Measurements from ENCODE around the gene ROBO4. TPM values are rescaled to one million over a fixed set of nuclear protein-coding genes. Genes with fewer than 3 reads are reported as not detected.

Gene ROBO4
- total and polyA plus RNA-seq, 9 donors, result 17.8 to 40.7 (median 31.0) TPM

GRCh38 chr11:124865902-124866851 lies 31.5 kb downstream of the ROBO4 start:
- no peaks in the 10 kb centered on the region for H3K36me3 ChIP-seq (ENCODE audit: control insufficient read depth, insufficient read depth, low read length)
- peaks cover 99% of the 10 kb centered on the region for H3K27me3 ChIP-seq (ENCODE audit: control insufficient read depth, insufficient read depth, low read length)
- H3K9me3 ChIP-seq (replicated peaks; ENCODE audit: control insufficient read depth, low read depth, low read length), result no peaks in the 10 kb centered on the region
- peak; percentile 19 for DNase-seq
- peak overlapping the region; percentile 24 for H3K4me3 ChIP-seq (ENCODE audit: low read length)
- H3K4me1 ChIP-seq (ENCODE audit: control insufficient read depth, insufficient read depth, low read length), result peaks cover 42% of the 10 kb centered on the region
- under 1% methylated on average over 41 of the region's 62 CpGs for WGBS (ENCODE audit: insufficient coverage)
- no peak overlapping the region for H3K27ac ChIP-seq (ENCODE audit: low read length)

GRCh38 chr11:124865181-124865901 lies 32.3 kb downstream of the ROBO4 start, which contains the start of gene ROBO3:
Gene ROBO3 (plus strand): TSS chr11:124865432. CDS start chr11:124865578, 146 bp downstream.
- Histone ChIP-seq H3K27me3 (ENCODE audit: control insufficient read depth, insufficient read depth, low read length) (peaks cover 97% of the 10 kb centered on the region), H3K9me3 (replicated peaks; ENCODE audit: control insufficient read depth, low read depth, low read length) (no peaks in the 10 kb centered on the region), H3K4me1 (ENCODE audit: control insufficient read depth, insufficient read depth, low read length) (peaks cover 42% of the 10 kb centered on the region), H3K36me3 (ENCODE audit: control insufficient read depth, insufficient read depth, low read length) (no peaks in the 10 kb centered on the region), H3K4me3 (ENCODE audit: low read length) (peak within 1 kb of the TSS; percentile 24), H3K27ac (ENCODE audit: low read length) (no peak within 1 kb of the TSS)
- no peak for DNase-seq
- WGBS (ENCODE audit: insufficient coverage), result under 1% methylated on average over 34 of the region's 53 CpGs

GRCh38 chr11:124864892-124865180 lies 32.8 kb downstream of the ROBO4 start:
- DNase-seq, result no peak
- no peak overlapping the region for H3K4me3 ChIP-seq (ENCODE audit: low read length)
- H3K27me3 ChIP-seq (ENCODE audit: control insufficient read depth, insufficient read depth, low read length), result peaks cover 94% of the 10 kb centered on the region
- H3K36me3 ChIP-seq (ENCODE audit: control insufficient read depth, insufficient read depth, low read length), result no peaks in the 10 kb centered on the region
- 6% methylated on average over 7 of the region's 9 CpGs for WGBS (ENCODE audit: insufficient coverage)
- peaks cover 42% of the 10 kb centered on the region for H3K4me1 ChIP-seq (ENCODE audit: control insufficient read depth, insufficient read depth, low read length)
- no peak overlapping the region for H3K27ac ChIP-seq (ENCODE audit: low read length)
- no peaks in the 10 kb centered on the region for H3K9me3 ChIP-seq (replicated peaks; ENCODE audit: control insufficient read depth, low read depth, low read length)

- no peak overlapping the region for H3K4me3 ChIP-seq (ENCODE audit: low read length)
- H3K9me3 ChIP-seq (replicated peaks; ENCODE audit: control insufficient read depth, low read depth, low read length), result no peaks in the 10 kb centered on the region
- no peak overlapping the region for H3K27ac ChIP-seq (ENCODE audit: low read length)
- peaks cover 41% of the 10 kb centered on the region for H3K4me1 ChIP-seq (ENCODE audit: control insufficient read depth, insufficient read depth, low read length)
- H3K27me3 ChIP-seq (ENCODE audit: control insufficient read depth, insufficient read depth, low read length), result peaks cover 92% of the 10 kb centered on the region
- no peak for DNase-seq
- 12% methylated on average over 10 of the region's 18 CpGs for WGBS (ENCODE audit: insufficient coverage)
- no peaks in the 10 kb centered on the region for H3K36me3 ChIP-seq (ENCODE audit: control insufficient read depth, insufficient read depth, low read length)
Measured at GRCh38 chr11:124864176-124864891, 33.3 kb downstream of the ROBO4 start.

- WGBS (ENCODE audit: insufficient coverage), result 3% methylated on average over 3 of the region's 9 CpGs
- Histone ChIP-seq H3K4me3 (ENCODE audit: low read length) (no peak overlapping the region), H3K27ac (ENCODE audit: low read length) (no peak overlapping the region), H3K9me3 (replicated peaks; ENCODE audit: control insufficient read depth, low read depth, low read length) (no peaks in the 10 kb centered on the region), H3K4me1 (ENCODE audit: control insufficient read depth, insufficient read depth, low read length) (peaks cover 35% of the 10 kb centered on the region), H3K27me3 (ENCODE audit: control insufficient read depth, insufficient read depth, low read length) (peaks cover 90% of the 10 kb centered on the region), H3K36me3 (ENCODE audit: control insufficient read depth, insufficient read depth, low read length) (no peaks in the 10 kb centered on the region)
- DNase-seq, result peak; percentile 15
Measured at GRCh38 chr11:124863826-124864165, 33.9 kb downstream of the ROBO4 start.

- Histone ChIP-seq H3K27ac (ENCODE audit: low read length) (no peak overlapping the region), H3K27me3 (ENCODE audit: control insufficient read depth, insufficient read depth, low read length) (peaks cover 86% of the 10 kb centered on the region), H3K36me3 (ENCODE audit: control insufficient read depth, insufficient read depth, low read length) (no peaks in the 10 kb centered on the region), H3K4me1 (ENCODE audit: control insufficient read depth, insufficient read depth, low read length) (peaks cover 32% of the 10 kb centered on the region), H3K9me3 (replicated peaks; ENCODE audit: control insufficient read depth, low read depth, low read length) (no peaks in the 10 kb centered on the region), H3K4me3 (ENCODE audit: low read length) (peak overlapping the region; percentile 27)
- peak; percentile 74 for DNase-seq
- WGBS (ENCODE audit: insufficient coverage), result 2% methylated on average over 25 of the region's 31 CpGs
Measured at GRCh38 chr11:124863137-124863825, 34.4 kb downstream of the ROBO4 start.

GRCh38 chr11:124861670-124862069 lies 36.0 kb downstream of the ROBO4 start:
- 0% methylated on average over 1 of the region's 4 CpGs for WGBS (ENCODE audit: insufficient coverage)
- H3K27me3 ChIP-seq (ENCODE audit: control insufficient read depth, insufficient read depth, low read length), result peaks cover 77% of the 10 kb centered on the region
- no peak overlapping the region for H3K27ac ChIP-seq (ENCODE audit: low read length)

GRCh38 chr11:124859171-124859570 lies 38.5 kb downstream of the ROBO4 start:
- no peak for DNase-seq
- H3K27ac ChIP-seq (ENCODE audit: low read length), result no peak overlapping the region
- no peaks in the 10 kb centered on the region for H3K36me3 ChIP-seq (ENCODE audit: control insufficient read depth, insufficient read depth, low read length)
- no peak overlapping the region for H3K4me3 ChIP-seq (ENCODE audit: low read length)
- H3K27me3 ChIP-seq (ENCODE audit: control insufficient read depth, insufficient read depth, low read length), result peaks cover 59% of the 10 kb centered on the region
- peaks cover 10% of the 10 kb centered on the region for H3K4me1 ChIP-seq (ENCODE audit: control insufficient read depth, insufficient read depth, low read length)
- H3K9me3 ChIP-seq (replicated peaks; ENCODE audit: control insufficient read depth, low read depth, low read length), result no peaks in the 10 kb centered on the region
- WGBS (ENCODE audit: insufficient coverage), result no CpG with 5 or more reads among the region's 2 CpGs

More at GRCh38 chr11:124861670-124862069, 36.0 kb downstream of the ROBO4 start:
- Histone ChIP-seq H3K36me3 (ENCODE audit: control insufficient read depth, insufficient read depth, low read length) (no peaks in the 10 kb centered on the region), H3K4me1 (ENCODE audit: control insufficient read depth, insufficient read depth, low read length) (peaks cover 29% of the 10 kb centered on the region), H3K4me3 (ENCODE audit: low read length) (no peak overlapping the region), H3K9me3 (replicated peaks; ENCODE audit: control insufficient read depth, low read depth, low read length) (no peaks in the 10 kb centered on the region)
- DNase-seq, result no peak

- no peaks in the 10 kb centered on the region for H3K36me3 ChIP-seq (ENCODE audit: control insufficient read depth, insufficient read depth, low read length)
- 6% methylated on average over 3 of the region's 11 CpGs for WGBS (ENCODE audit: insufficient coverage)
- H3K4me3 ChIP-seq (ENCODE audit: low read length), result no peak overlapping the region
Measured at GRCh38 chr11:124846070-124846673, 51.5 kb downstream of the ROBO4 start.

More at GRCh38 chr11:124846070-124846673, 51.5 kb downstream of the ROBO4 start:
- Histone ChIP-seq H3K9me3 (replicated peaks; ENCODE audit: control insufficient read depth, low read depth, low read length) (no peaks in the 10 kb centered on the region), H3K27me3 (ENCODE audit: control insufficient read depth, insufficient read depth, low read length) (peaks cover 78% of the 10 kb centered on the region), H3K4me1 (ENCODE audit: control insufficient read depth, insufficient read depth, low read length) (peaks cover 12% of the 10 kb centered on the region), H3K27ac (ENCODE audit: low read length) (no peak overlapping the region)
- no peak for DNase-seq

All from muscle of leg (tissue), 11 donors.